ENCODE data around the gene RAB7A.

DNA sequence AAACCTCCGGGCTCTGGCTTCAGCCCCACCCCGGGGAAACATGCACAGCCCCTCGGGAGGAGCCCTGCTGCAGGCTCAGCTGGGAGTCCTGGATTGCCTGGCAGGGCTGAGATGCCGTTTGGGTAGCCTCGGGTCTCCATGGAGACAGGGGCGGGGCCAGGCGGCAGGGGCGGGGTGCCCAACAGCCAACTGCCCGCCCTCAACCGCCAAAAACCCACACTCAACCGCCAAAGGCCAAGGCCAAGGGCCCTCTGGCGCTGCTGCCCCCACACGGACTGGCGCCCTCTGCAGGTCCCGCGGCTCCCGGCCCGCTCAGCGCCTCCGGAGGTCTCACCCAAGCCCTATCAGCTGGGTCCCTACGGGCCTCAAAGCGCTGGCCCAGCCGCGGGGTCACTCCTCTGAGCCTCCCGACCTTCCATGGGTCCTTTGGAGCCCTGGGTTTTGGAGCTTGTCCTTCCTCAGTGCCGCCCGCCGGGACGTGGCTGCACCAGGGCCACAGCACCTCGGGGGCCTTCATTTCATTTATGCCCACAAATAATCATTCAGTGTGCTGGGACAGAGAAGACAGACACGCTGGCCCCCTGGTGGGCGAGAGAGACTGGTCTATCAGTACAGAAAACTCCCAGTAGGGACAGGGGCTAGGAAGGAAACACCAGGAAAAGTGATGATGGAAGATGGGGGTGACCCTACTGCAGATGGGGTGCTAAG lies 119.9 kb downstream of the RAB7A start:
- TF ChIP-seq EP300 (IDR thresholded peaks at IDR 0.05), result peak in 1 of 2 donors; percentile 59
- TF ChIP-seq, protein P1, sequence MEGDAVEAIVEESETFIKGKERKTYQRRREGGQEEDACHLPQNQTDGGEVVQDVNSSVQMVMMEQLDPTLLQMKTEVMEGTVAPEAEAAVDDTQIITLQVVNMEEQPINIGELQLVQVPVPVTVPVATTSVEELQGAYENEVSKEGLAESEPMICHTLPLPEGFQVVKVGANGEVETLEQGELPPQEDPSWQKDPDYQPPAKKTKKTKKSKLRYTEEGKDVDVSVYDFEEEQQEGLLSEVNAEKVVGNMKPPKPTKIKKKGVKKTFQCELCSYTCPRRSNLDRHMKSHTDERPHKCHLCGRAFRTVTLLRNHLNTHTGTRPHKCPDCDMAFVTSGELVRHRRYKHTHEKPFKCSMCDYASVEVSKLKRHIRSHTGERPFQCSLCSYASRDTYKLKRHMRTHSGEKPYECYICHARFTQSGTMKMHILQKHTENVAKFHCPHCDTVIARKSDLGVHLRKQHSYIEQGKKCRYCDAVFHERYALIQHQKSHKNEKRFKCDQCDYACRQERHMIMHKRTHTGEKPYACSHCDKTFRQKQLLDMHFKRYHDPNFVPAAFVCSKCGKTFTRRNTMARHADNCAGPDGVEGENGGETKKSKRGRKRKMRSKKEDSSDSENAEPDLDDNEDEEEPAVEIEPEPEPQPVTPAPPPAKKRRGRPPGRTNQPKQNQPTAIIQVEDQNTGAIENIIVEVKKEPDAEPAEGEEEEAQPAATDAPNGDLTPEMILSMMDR (IDR thresholded peaks at IDR 0.05), result peak; percentile 41 to 81 (median 47)
- no peak for TF ChIP-seq POLR2A (IDR thresholded peaks at IDR 0.05)
